Cardiac muscle cell (in vitro differentiated cells and primary cell): ENCODE data around the gene KIF17. TPM values are rescaled to one million over a fixed set of nuclear protein-coding genes. Genes with fewer than 3 reads are reported as not detected.

Experiments
- DNase-seq, 2 donors: peaks; one replicate each; pipeline versions ENCODE4 v3.0.0 to v3.0.0-alpha.2; 2010 to 2017; ENCODE audit warnings: low read depth in 1 of 2, low spot score in 1 of 2
- H3K27ac ChIP-seq: fragments of 200-600 bp; sonication (generic); 2 replicates; pipeline ENCODE4 v1.5.1; 2016
- H3K27me3 ChIP-seq: fragments of 200-600 bp; sonication (generic); 2 replicates; pipeline ENCODE4 v1.6.0; 2016; ENCODE audit warnings: control low read depth
- H3K36me3 ChIP-seq: fragments of 200-600 bp; sonication (generic); 2 replicates; pipeline ENCODE4 v1.5.1; 2016; ENCODE audit warnings: control low read depth
- H3K4me1 ChIP-seq: fragments of 200-600 bp; sonication (generic); 2 replicates; pipeline ENCODE4 v1.8.1; 2017; ENCODE audit warnings: low read depth, mild to moderate bottlenecking, mixed run types
- H3K4me3 ChIP-seq: fragments of 200-600 bp; sonication (generic); 2 replicates; pipeline ENCODE4 v1.5.1; 2016; ENCODE audit warnings: mild to moderate bottlenecking
- H3K9me3 ChIP-seq: fragments of 200-600 bp; sonication (generic); 2 replicates; pipeline ENCODE4 v1.5.1; 2017; ENCODE audit warnings: low read depth, mild to moderate bottlenecking, control low read depth
- polyA plus RNA-seq: library from polyadenylated mRNA; unstranded; fragments of >200 nt; fragmentation: Nextera tagmentation; extraction: Ambion mirVana; gene quantifications from 2 replicates; pipeline ENCODE4 v1.2.1, GENCODE V29; 2016
- total RNA-seq: library from RNA; depleted of rRNA; stranded (reverse); fragments of >200 nt; gene quantifications from 2 replicates; pipeline ENCODE4 v1.2.3, GENCODE V29; 2016
- TF ChIP-seq, protein P1 (sequence below): IDR thresholded peaks from 2 replicates; pipeline ENCODE4 v1.5.1; 2012; ENCODE audit warnings: low read depth, mild to moderate bottlenecking, low read length

The KIF17 gene
- total and polyA plus RNA-seq, 2 experiments from 2014 or later: 1.1 to 15.0 TPM

DNA sequence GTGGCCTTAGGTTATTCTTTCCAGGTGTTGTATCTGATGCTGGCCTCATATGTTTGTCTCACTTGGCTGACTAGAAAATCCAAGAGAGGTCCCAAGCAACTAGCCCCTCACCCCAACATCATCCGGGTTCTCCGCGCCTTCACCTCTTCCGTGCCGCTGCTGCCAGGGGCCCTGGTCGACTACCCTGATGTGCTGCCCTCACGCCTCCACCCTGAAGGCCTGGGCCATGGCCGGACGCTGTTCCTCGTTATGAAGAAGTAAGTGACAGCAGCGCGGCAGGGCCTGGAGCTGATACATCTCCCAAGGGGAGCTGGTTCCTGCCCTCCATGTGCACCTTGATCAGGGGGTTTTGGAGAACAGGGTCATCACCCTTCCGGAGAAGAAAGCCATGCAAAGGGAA is 73.4 kb downstream of the KIF17 start:
- no peak overlapping the region for H3K4me3 ChIP-seq
- no peaks in the 10 kb centered on the region for H3K27me3 ChIP-seq
- TF ChIP-seq, protein P1, sequence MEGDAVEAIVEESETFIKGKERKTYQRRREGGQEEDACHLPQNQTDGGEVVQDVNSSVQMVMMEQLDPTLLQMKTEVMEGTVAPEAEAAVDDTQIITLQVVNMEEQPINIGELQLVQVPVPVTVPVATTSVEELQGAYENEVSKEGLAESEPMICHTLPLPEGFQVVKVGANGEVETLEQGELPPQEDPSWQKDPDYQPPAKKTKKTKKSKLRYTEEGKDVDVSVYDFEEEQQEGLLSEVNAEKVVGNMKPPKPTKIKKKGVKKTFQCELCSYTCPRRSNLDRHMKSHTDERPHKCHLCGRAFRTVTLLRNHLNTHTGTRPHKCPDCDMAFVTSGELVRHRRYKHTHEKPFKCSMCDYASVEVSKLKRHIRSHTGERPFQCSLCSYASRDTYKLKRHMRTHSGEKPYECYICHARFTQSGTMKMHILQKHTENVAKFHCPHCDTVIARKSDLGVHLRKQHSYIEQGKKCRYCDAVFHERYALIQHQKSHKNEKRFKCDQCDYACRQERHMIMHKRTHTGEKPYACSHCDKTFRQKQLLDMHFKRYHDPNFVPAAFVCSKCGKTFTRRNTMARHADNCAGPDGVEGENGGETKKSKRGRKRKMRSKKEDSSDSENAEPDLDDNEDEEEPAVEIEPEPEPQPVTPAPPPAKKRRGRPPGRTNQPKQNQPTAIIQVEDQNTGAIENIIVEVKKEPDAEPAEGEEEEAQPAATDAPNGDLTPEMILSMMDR: no peak
- peaks cover 19% of the 10 kb centered on the region for H3K36me3 ChIP-seq
- H3K27ac ChIP-seq: no peak overlapping the region
- DNase-seq: no peak
- H3K9me3 ChIP-seq: no peaks in the 10 kb centered on the region
- no peaks in the 10 kb centered on the region for H3K4me1 ChIP-seq

DNA sequence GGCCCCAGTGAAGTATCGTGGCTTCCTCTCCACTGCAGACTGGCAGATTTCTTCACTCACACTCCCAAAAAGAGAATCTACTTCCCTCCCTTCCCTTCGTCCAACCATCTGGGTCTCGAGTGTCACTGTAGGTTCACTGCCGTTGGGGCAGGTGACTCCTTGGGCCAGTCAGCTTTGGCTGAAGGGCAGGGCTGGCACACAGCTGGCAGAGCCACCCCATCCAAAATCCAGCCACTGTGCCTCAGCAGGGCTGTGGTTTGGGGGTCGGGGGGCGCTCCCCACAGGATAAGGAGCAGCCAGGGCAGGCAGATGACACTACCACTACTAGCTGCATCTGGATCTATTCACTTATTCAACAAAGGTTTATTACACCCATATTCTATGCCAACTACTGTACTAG is 74.7 kb downstream of the KIF17 start:
- Histone ChIP-seq H3K4me3 (no peak overlapping the region), H3K27me3 (no peaks in the 10 kb centered on the region), H3K4me1 (no peaks in the 10 kb centered on the region), H3K9me3 (no peaks in the 10 kb centered on the region), H3K27ac (no peak overlapping the region), H3K36me3 (peaks cover 10% of the 10 kb centered on the region)
- TF ChIP-seq, protein P1: no peak
- no peak for DNase-seq

DNA sequence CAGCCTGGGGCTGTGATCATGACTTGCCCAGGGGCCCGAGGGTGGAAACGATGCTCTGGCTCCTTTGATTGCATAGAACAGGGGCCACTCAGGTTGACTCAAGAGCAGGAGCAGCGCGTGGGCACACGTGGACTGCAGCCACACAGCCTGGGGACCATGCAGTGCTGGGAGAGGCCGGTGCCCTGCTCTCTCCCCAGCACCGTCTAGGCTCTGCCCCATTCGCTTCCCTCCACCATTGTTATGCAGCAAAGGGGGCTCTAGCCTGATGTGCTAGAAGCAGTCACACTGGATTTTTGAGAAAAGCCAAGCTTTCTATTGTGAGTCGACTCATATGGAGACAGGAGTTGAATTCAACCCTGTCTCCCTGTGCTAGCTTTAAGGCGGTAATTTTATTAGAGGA is 75.8 kb downstream of the KIF17 start:
- Histone ChIP-seq H3K27me3 (no peaks in the 10 kb centered on the region), H3K4me1 (no peaks in the 10 kb centered on the region), H3K36me3 (peaks cover 6% of the 10 kb centered on the region), H3K27ac (no peak overlapping the region), H3K9me3 (no peaks in the 10 kb centered on the region), H3K4me3 (no peak overlapping the region)
- TF ChIP-seq, protein P1: no peak
- DNase-seq: no peak

DNA sequence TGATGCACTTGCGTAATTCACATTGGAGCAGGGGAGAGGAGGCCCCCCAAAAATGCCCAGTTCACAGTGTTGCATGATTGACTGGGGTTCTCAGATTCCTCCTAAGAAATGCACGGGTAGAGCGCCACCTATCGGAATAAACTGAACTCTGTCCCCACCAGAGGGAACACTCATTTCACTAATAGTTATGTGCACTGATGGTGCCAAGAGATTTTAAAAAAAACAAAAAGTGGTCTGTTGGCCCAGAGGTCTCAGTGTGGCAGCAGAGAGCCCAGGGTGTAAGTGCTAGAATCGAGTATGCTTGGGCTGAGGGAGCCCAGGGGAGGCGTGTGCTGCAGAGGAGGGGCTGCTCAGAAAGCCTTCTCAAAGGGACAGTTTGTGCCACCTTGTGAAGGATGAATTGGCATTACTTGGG is 77.6 kb downstream of the KIF17 start:
- DNase-seq: peak; percentile 65 to 69
- Histone ChIP-seq H3K27ac (no peak overlapping the region), H3K4me3 (no peak overlapping the region), H3K4me1 (no peaks in the 10 kb centered on the region), H3K9me3 (no peaks in the 10 kb centered on the region), H3K27me3 (no peaks in the 10 kb centered on the region), H3K36me3 (peaks cover 6% of the 10 kb centered on the region)
- TF ChIP-seq, protein P1: peak; percentile 80

DNA sequence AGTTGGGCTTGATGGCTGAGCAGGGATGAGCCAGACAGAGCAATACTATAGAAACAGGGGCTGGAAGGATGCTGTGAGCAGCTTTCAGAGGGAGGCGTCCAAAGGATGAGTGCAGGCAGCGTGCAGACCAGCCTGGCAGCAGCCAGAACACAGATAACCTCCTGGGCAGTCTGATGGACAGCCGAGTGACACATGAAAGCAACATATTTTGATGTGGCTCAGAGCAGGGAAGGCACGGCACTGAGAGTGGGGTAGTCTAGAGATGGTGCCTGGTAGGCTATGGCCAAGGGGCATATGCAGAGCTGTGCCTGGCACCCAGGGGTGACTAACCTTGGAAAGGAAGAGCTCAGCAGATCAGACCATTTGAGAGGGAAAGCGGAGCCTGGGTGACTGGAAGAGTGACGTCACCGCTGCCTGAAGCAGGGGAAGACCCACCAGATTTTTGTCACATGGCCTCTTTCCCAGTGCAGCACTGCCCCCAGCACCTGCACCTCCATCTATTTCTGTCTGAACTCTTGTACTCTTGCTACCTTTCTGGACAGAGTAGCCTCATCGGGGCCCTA is 80.9 kb downstream of the KIF17 start:
- no peaks in the 10 kb centered on the region for H3K9me3 ChIP-seq
- TF ChIP-seq, protein P1: no peak
- no peaks in the 10 kb centered on the region for H3K27me3 ChIP-seq
- no peaks in the 10 kb centered on the region for H3K4me1 ChIP-seq
- no peak for DNase-seq
- H3K4me3 ChIP-seq: no peak overlapping the region
- no peak overlapping the region for H3K27ac ChIP-seq
- H3K36me3 ChIP-seq: no peaks in the 10 kb centered on the region

DNA sequence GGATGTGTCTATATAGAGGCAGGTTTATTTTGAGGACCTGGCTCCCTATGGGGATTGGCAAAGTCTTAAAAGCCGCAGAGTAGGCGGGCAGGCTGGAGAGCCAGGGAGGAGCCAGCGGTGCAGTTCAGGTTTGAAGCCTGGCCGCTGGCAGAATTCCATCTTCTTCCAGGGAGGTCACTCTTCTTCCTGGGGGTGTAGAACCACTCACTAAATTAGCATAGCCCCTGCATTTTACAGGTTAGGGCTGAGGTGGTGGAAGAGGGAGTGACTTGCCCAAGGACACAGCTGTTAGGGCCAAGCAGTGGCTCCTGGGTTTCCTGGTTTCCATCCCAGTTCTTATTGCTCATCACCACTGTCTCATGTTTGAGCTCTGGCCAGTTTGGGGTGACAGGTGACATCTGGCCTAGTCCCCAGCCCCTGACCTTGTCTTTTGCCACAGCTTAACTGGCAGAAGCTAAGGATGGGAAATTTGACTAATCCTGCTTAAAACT is 83.2 kb downstream of the KIF17 start:
- H3K9me3 ChIP-seq: no peaks in the 10 kb centered on the region
- H3K36me3 ChIP-seq: no peaks in the 10 kb centered on the region
- no peaks in the 10 kb centered on the region for H3K27me3 ChIP-seq
- peak overlapping the region; percentile 94 for H3K4me3 ChIP-seq
- no peaks in the 10 kb centered on the region for H3K4me1 ChIP-seq
- TF ChIP-seq, protein P1: no peak
- H3K27ac ChIP-seq: no peak overlapping the region
- peak; percentile 54 to 60 for DNase-seq
